GM12874 (cell line): ENCODE measurements around the gene SLC16A2.

Source experiments
- CTCF ChIP-seq: IDR thresholded peaks from 2 replicates; pipeline ENCODE4 v1.5.1; 2011; ENCODE audit warnings: low read depth, mild to moderate bottlenecking, control low read depth, low read length, moderate library complexity; ENCODE audit not compliant: insufficient read depth

SLC16A2 gene

GRCh38 chrX:74405973-74406489 lies 15.3 kb upstream of the SLC16A2 start:
- TF ChIP-seq CTCF, result no peak

- no peak for TF ChIP-seq CTCF
Measured at GRCh38 chrX:74408304-74408703, 13.0 kb upstream of the SLC16A2 start.

GRCh38 chrX:74419864-74420195 lies 1.5 kb upstream of the SLC16A2 start:
- no peak for TF ChIP-seq CTCF

GRCh38 chrX:74420196-74421035 lies 877 bp upstream of the SLC16A2 start:
- TF ChIP-seq CTCF, result no peak

GRCh38 chrX:74421740-74422352 lies 553 bp downstream of the SLC16A2 start:
- no peak for TF ChIP-seq CTCF

- no peak for TF ChIP-seq CTCF
Measured at GRCh38 chrX:74422576-74423288, 1.4 kb downstream of the SLC16A2 start.
